Raji (cell line): ENCODE measurements around the gene SCYL1.

Experiments used
- POLR2A ChIP-seq: IDR thresholded peaks from 2 replicates; pipeline ENCODE4 v1.6.1; 2011; ENCODE audit warnings: low read depth, low read length, control low read depth; ENCODE audit not compliant: insufficient read depth

The SCYL1 gene

GRCh38 chr11:65563601-65564000, 38.7 kb downstream of the SCYL1 start:
- TF ChIP-seq POLR2A: no peak

GRCh38 chr11:65565624-65566453, 41.0 kb downstream of the SCYL1 start:
- no peak for TF ChIP-seq POLR2A

GRCh38 chr11:65569164-65569972, 44.5 kb downstream of the SCYL1 start:
- no peak for TF ChIP-seq POLR2A

- TF ChIP-seq POLR2A: peak; percentile 83
Measured at GRCh38 chr11:65569973-65570918, 45.4 kb downstream of the SCYL1 start, which contains the start of gene ZNRD2. ZNRD2 (plus strand) TSS chr11:65570477; CDS start chr11:65570492, 15 bp downstream.

GRCh38 chr11:65571420-65571819, 46.5 kb downstream of the SCYL1 start:
- TF ChIP-seq POLR2A: no peak

GRCh38 chr11:65571940-65572339, 47.1 kb downstream of the SCYL1 start:
- no peak for TF ChIP-seq POLR2A

- TF ChIP-seq POLR2A: peak; percentile 31; the same call in 1 of the 2 replicates
Measured at GRCh38 chr11:65572356-65573051, 47.6 kb downstream of the SCYL1 start, which contains the start of gene FAM89B. FAM89B (plus strand) TSS chr11:65572538; CDS start chr11:65572670, 132 bp downstream.

GRCh38 chr11:65573391-65574079, 48.7 kb downstream of the SCYL1 start:
- no peak for TF ChIP-seq POLR2A

- TF ChIP-seq POLR2A: peak; percentile 50
Measured at GRCh38 chr11:65574109-65574810, 49.4 kb downstream of the SCYL1 start.

- TF ChIP-seq POLR2A: no peak
Measured at GRCh38 chr11:65574811-65575567, 50.1 kb downstream of the SCYL1 start.

GRCh38 chr11:65575568-65576231, 50.8 kb downstream of the SCYL1 start, which contains the start of gene EHBP1L1:
EHBP1L1 (plus strand) TSS chr11:65576053; CDS start chr11:65576303, 250 bp downstream.
- peak; percentile 73 for TF ChIP-seq POLR2A
